Heart left ventricle (tissue), 13 donors: ENCODE measurements around the gene FOXP1.

Experiments used
- CTCF ChIP-seq, 12 donors: fragments of 200-600 bp; sonication (generic) in 4 of 12; IDR thresholded peaks; one replicate each; pipeline versions ENCODE4 v1.5.0 to v1.8.0; 2018 to 2022; ENCODE audit warnings: antibody characterized with exemption in 12 of 12, mild to moderate bottlenecking in 5 of 12
- POLR2A ChIP-seq, 2 donors: fragments of 450-650 bp; IDR thresholded peaks; one replicate each; pipeline ENCODE4 v1.6.1; 2017; ENCODE audit warnings: antibody characterized with exemption in 2 of 2, mild to moderate bottlenecking in 2 of 2, moderate library complexity in 2 of 2
- donor health status: ischemic (EF 13 %, LVEDD 7.1; RV severe dilation, severe dysfunction).
- donor health status: DM: no; HTN: yes; CAD: no.
- donor health status: DM: no; HTN: no; CAD: no.
- donor health status: ischemic (EF 25% LVEDD 6.9; RV normal size, moderate dysfunction).
- donor health status: ischemic (EF 25% LVEDD 5.7; RV mildly dilated, moderate dysfunction).
- donor health status: ischemic (EF 35%, LVEDD 5.7; RV mildly dilated, moderate dysfunction).
- donor health status: nonischemic (EF 11% LVEDD 7.7; RV severe dilation, severe dysfunction).
- donor health status: DM: yes; HTN: yes; CAD: no.
- donor health status: PGD.
- donor health status: ischemic (EF 29% LVEDD 5.4; RV normal size, mild dysfunction).
- donor health status: nonischemic (EF 23%, LVEDD 6.1; RV moderate dilation, normal function).

DNA sequence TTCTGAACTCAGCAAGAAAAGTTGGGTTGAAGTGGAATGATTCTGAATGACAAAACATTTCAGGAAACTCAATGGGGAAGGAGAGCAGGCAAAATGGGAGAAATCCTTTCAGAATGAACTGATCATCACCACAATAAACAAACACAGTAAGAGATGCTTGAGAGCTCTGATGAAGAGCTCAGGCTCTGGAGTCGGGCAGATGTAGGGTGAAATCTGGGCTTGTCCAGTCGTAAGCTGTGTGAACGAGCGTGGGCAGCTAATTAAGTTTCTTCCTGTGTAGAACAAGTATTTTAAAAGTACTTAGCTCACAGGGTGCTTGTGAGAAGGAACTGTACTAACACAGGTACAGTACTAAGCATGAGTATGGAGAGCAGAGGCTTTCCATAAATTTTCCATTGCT, 406.2 kb downstream of the FOXP1 start:
- TF ChIP-seq CTCF (IDR thresholded peaks at IDR 0.05) (no peak), POLR2A (IDR thresholded peaks at IDR 0.05) (no peak)
